Hepatocyte (in vitro differentiated cells): ENCODE measurements around the gene ME3. TPM values are rescaled to one million over a fixed set of nuclear protein-coding genes. Genes with fewer than 3 reads are reported as not detected.
"Not testable (repeated sequence)": the region's sequence is repeated elsewhere in the genome, so short reads cannot be mapped to it uniquely, and the experiment has no call there.

Experiments
- DNase-seq: peaks from one replicate; pipeline ENCODE4 v3.0.0-alpha.2; 2016; ENCODE audit warnings: low spot score
- H2AFZ ChIP-seq: fragments of 200-600 bp; sonication (generic); 2 replicates; pipeline ENCODE4 v1.6.0; 2016; ENCODE audit warnings: antibody characterized with exemption, mild to moderate bottlenecking
- H3K27ac ChIP-seq: fragments of 200-600 bp; sonication (generic); 2 replicates; pipeline ENCODE4 v1.5.1; 2016; ENCODE audit warnings: mild to moderate bottlenecking
- H3K27me3 ChIP-seq: fragments of 200-600 bp; sonication (generic); 2 replicates; pipeline ENCODE4 v1.6.1; 2016
- H3K36me3 ChIP-seq: fragments of 200-600 bp; sonication (generic); replicated peaks from 2 replicates; pipeline ENCODE4 v1.5.1; 2016; ENCODE audit warnings: low read depth; ENCODE audit not compliant: insufficient read depth
- H3K4me1 ChIP-seq: fragments of 200-600 bp; sonication (generic); 2 replicates; pipeline ENCODE4 v1.5.1; 2016; ENCODE audit warnings: mild to moderate bottlenecking, moderate library complexity; ENCODE audit not compliant: insufficient read depth
- H3K4me2 ChIP-seq: fragments of 200-600 bp; sonication (generic); 2 replicates; pipeline ENCODE4 v1.6.0; 2016
- H3K4me3 ChIP-seq: fragments of 200-600 bp; sonication (generic); 2 replicates; pipeline ENCODE4 v1.5.1; 2016; ENCODE audit warnings: mild to moderate bottlenecking
- H3K79me2 ChIP-seq: fragments of 200-600 bp; sonication (generic); 2 replicates; pipeline ENCODE4 v1.6.0; 2017; ENCODE audit warnings: mild to moderate bottlenecking
- H3K9me2 ChIP-seq: fragments of 200-600 bp; sonication (generic); replicated peaks from 2 replicates; pipeline ENCODE4 v1.6.0; 2017; ENCODE audit warnings: mild to moderate bottlenecking; ENCODE audit not compliant: insufficient read depth
- H3K9me3 ChIP-seq: fragments of 200-600 bp; sonication (generic); 2 replicates; pipeline ENCODE4 v1.5.1; 2016; ENCODE audit warnings: low read depth, mild to moderate bottlenecking
- H4K20me1 ChIP-seq: fragments of 200-600 bp; sonication (generic); 2 replicates; pipeline ENCODE4 v1.6.0; 2016; ENCODE audit warnings: mild to moderate bottlenecking; ENCODE audit not compliant: insufficient read depth, poor library complexity, severe bottlenecking
- EZH2 ChIP-seq: fragments of 200-600 bp; sonication (generic); IDR thresholded peaks from 2 replicates; pipeline ENCODE4 v1.6.1; 2016; ENCODE audit warnings: antibody characterized with exemption, mild to moderate bottlenecking, borderline replicate concordance
- EZH2phosphoT487 ChIP-seq: fragments of 200-600 bp; sonication (generic); IDR thresholded peaks from one replicate; pipeline ENCODE4 v1.6.1; 2018; ENCODE audit warnings: antibody characterized with exemption, mild to moderate bottlenecking, low read depth, moderate library complexity; ENCODE audit not compliant: unreplicated experiment, severe bottlenecking
- WGBS: methylation state at CpG from one replicate; pipeline ENCODE4 v1.1.6; 2016; ENCODE audit warnings: low lambda C conversion rate; ENCODE audit errors: missing lambda C conversion rate; 5-methylcytosine and 5-hydroxymethylcytosine counted together
- polyA plus RNA-seq: library from polyadenylated mRNA; unstranded; fragments of >200 nt; fragmentation: Nextera tagmentation; extraction: Ambion mirVana; gene quantifications from 2 replicates; pipeline ENCODE4 v1.2.1, GENCODE V29; 2016
- total RNA-seq: library from RNA; depleted of rRNA; stranded (reverse); fragments of >200 nt; gene quantifications from 2 replicates; pipeline ENCODE4 v1.2.3, GENCODE V29; 2014
- TF ChIP-seq, protein P1 (sequence below): fragments of 200-600 bp; sonication (generic); IDR thresholded peaks from 2 replicates; pipeline ENCODE4 v1.5.1; 2016; ENCODE audit warnings: antibody characterized with exemption, mild to moderate bottlenecking; ENCODE audit not compliant: poor library complexity

Gene ME3
- total and polyA plus RNA-seq, 2 experiments from 2014 or later = 10.3 to 16.1 TPM

GRCh38 chr11:86550757-86551156 lies 121.7 kb downstream of the ME3 start:
- Histone ChIP-seq H3K36me3 (no peaks in the 10 kb centered on the region), H3K4me3 (no peak overlapping the region), H3K27ac (peak overlapping the region; percentile 62), H3K4me1 (peaks cover 26% of the 10 kb centered on the region), H4K20me1 (no peaks in the 10 kb centered on the region), H3K79me2 (no peaks in the 10 kb centered on the region), H3K27me3 (no peaks in the 10 kb centered on the region), H3K9me3 (no peaks in the 10 kb centered on the region), H3K9me2 (no peaks in the 10 kb centered on the region), H3K4me2 (no peak overlapping the region), H2AFZ (no peak overlapping the region)
- DNase-seq = no peak
- TF ChIP-seq EZH2phosphoT487 (no peak), EZH2 (no peak)
- TF ChIP-seq, protein P1, sequence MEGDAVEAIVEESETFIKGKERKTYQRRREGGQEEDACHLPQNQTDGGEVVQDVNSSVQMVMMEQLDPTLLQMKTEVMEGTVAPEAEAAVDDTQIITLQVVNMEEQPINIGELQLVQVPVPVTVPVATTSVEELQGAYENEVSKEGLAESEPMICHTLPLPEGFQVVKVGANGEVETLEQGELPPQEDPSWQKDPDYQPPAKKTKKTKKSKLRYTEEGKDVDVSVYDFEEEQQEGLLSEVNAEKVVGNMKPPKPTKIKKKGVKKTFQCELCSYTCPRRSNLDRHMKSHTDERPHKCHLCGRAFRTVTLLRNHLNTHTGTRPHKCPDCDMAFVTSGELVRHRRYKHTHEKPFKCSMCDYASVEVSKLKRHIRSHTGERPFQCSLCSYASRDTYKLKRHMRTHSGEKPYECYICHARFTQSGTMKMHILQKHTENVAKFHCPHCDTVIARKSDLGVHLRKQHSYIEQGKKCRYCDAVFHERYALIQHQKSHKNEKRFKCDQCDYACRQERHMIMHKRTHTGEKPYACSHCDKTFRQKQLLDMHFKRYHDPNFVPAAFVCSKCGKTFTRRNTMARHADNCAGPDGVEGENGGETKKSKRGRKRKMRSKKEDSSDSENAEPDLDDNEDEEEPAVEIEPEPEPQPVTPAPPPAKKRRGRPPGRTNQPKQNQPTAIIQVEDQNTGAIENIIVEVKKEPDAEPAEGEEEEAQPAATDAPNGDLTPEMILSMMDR = no peak
- 100% methylated on average over 2 of the region's 2 CpGs for WGBS

- H2AFZ ChIP-seq = no peak overlapping the region
- H3K36me3 ChIP-seq = no peaks in the 10 kb centered on the region
- H3K27ac ChIP-seq = peak overlapping the region; percentile 3
- H3K9me2 ChIP-seq = no peaks in the 10 kb centered on the region
- H3K9me3 ChIP-seq = no peaks in the 10 kb centered on the region
- no peaks in the 10 kb centered on the region for H4K20me1 ChIP-seq
- no peak overlapping the region for H3K4me2 ChIP-seq
- H3K4me1 ChIP-seq = peaks cover 26% of the 10 kb centered on the region
- no peak for DNase-seq
- H3K79me2 ChIP-seq = no peaks in the 10 kb centered on the region
- H3K27me3 ChIP-seq = no peaks in the 10 kb centered on the region
- TF ChIP-seq, protein P1 = no peak
- no peak for TF ChIP-seq EZH2
- no peak for TF ChIP-seq EZH2phosphoT487
- H3K4me3 ChIP-seq = no peak overlapping the region
- WGBS = 73% methylated on average over 6 of the region's 6 CpGs
Observed at GRCh38 chr11:86548271-86548917, 124.0 kb downstream of the ME3 start.

- no peaks in the 10 kb centered on the region for H4K20me1 ChIP-seq
- no peaks in the 10 kb centered on the region for H3K36me3 ChIP-seq
- TF ChIP-seq EZH2phosphoT487 (no peak), EZH2 (no peak)
- TF ChIP-seq, protein P1 = no peak
- no peak for DNase-seq
- H3K4me1 ChIP-seq = peaks cover 26% of the 10 kb centered on the region
- no peaks in the 10 kb centered on the region for H3K79me2 ChIP-seq
- no peaks in the 10 kb centered on the region for H3K27me3 ChIP-seq
- no peak overlapping the region for H3K4me3 ChIP-seq
- no peak overlapping the region for H3K4me2 ChIP-seq
- no peak overlapping the region for H2AFZ ChIP-seq
- WGBS = 73% methylated on average over 2 of the region's 2 CpGs
- H3K27ac ChIP-seq = peak overlapping the region; percentile 3
- H3K9me3 ChIP-seq = no peaks in the 10 kb centered on the region
- no peaks in the 10 kb centered on the region for H3K9me2 ChIP-seq
Observed at GRCh38 chr11:86547727-86548126, 124.7 kb downstream of the ME3 start.

GRCh38 chr11:86541299-86541698 lies 131.1 kb downstream of the ME3 start:
- not testable (repeated sequence) for H3K4me3 ChIP-seq

More at GRCh38 chr11:86541299-86541698, 131.1 kb downstream of the ME3 start:
- H3K4me1 ChIP-seq, DNase-seq, H3K79me2 ChIP-seq, H3K9me2 ChIP-seq, H3K9me3 ChIP-seq, H3K36me3 ChIP-seq, H3K27me3 ChIP-seq, H3K4me2 ChIP-seq, H2AFZ ChIP-seq, H3K27ac ChIP-seq, H4K20me1 ChIP-seq: not testable (repeated sequence)
- WGBS = 77% methylated on average over 3 of the region's 3 CpGs
